HK-2 (cell line): ENCODE data around the gene UPK2.

ENCODE experiments used
- DNase-seq: peaks from one replicate; pipeline ENCODE4 v3.0.0-alpha.2; 2018; ENCODE audit not compliant: unreplicated experiment

UPK2 gene

DNA sequence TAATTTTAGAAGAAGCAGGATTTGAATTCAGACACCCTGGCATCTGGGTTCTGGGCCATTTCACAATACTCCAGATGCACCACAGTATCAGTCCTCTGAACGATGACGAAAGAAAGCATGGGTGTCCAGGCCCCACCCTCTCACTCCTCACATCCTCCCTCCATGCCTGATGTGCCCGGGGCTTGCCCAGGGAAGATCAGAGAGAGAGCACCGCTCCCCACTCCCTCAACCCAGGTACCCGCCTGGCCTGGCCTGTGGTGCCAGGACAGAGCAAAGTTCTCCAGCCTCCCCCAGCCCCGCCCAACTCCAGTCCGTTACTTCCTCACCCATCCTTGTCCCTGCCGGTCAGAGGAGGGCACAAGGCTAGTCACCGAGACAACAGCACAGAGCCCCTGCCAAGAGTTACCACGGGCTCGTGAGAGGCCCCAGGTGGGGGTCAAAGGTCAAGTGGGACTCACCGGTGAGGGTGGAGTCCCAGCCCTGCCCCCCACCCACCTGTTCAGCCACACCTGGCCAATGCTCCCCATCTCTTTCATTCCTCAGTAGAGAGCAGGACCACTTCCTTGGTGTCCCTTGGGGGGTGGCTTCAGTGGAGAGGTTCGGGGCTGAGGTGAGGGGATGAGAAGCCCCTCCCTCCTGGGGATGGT, 38.5 kb upstream of the UPK2 start:
- DNase-seq = peak; percentile 38

DNA sequence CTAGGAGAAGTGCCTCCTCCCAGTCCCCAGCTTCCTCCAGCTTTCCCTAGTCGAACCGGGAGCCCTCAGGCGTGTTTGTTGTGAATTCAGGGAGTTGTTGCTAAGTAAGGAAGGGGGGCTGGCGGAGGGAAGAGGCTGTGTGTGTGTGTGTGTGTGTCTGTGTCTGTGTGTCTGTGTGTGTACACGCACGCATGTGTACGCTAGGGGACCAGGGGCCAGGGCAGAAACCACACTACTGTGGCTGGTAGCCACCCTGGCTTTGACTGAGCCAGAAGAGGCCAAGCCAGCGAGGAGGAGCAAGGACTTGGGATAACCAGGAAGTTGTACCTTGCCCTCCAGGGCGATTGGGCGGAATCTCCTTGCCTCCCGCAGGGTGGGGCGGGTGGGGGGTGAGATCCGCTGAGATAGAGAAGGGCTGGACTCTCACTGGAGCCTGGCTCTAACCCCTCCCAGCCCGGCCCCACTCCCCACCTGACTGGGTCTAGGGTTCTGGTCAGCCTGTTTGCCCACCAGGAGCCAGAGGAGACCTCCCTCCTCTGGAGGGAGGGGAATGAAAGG, 37.9 kb upstream of the UPK2 start:
- peak; percentile 86 for DNase-seq

- peak; percentile 71 for DNase-seq
Measured at GRCh38 chr11:118918686-118919280, 37.3 kb upstream of the UPK2 start.

DNA sequence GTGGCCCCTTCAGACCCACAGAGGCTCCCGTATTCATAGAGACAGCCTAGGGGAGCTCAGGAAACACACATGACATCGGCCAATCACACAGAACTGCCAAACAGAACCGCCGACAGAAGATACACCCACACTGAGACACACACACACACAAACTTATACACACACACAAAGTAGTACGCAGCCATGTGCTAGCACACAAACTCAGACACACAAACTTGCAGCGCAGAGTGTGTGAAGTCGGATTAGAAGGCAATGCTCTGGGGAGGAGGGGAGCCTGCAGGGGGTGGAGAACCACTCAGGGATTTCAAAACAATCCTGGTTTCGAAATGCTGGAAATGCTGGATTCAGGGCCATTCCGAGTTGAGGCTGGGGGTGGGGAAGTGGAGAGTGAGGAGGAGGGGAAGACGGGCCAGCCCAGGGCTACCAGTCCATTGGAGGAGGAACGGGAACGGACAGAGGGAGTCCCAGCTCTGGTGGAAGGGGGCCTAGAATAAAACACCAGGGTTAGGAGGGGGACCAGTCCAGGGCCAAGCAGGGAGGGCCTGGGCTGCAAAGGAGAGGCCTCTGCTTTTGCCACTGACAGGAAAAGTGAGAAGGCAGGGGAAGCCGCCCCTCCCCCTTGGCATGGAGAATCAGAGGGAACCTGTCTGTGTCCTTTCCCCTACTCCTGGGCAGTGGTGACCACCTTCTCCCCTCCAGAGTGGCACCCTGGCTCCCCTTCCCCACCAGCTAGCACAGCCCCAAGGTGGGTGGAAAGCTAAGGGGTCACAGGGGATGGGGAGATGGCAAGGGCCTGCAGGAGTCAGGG, 34.8 kb upstream of the UPK2 start:
- DNase-seq = peak; percentile 35

DNA sequence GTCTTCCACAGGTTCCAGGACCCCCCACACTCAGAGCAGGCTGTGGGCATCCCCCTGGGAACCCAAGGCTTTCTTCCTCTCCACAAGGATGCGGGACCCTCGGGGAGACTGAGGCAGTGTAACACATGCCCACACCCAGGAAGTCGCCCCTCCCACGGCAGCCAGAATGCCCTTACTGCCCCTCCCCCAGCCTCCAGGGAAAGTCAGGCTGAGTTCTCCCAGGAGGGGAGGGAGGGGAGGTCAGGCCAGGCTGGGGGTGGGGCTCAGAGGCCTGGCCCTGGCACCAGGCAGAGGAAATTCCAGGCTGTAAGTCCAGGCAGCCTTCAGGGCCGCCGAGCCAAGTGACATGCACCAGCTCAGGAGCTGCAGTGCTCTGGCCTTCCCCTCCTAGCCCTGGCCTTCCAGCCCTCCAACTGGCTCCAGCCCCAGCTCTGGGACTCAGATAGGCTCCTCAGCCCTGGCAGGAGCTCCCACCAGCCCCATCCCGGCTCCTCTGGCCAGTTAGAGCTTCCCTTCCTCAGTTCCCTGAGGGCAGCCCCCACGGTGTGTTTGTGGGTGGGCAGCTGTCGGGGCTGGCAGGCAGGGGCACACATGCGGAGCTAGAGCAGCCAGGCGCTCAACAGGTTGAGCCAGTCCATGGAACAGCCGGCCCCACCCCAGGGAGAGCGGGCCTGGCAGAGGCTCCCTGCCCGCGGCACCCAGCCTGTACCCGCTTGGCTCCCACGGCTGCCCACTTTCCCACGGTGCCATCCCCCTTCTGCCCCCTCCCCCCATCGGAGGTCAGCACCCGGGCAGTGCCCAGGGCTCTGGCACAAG, 34.0 kb upstream of the UPK2 start:
- DNase-seq = peak; percentile 71

GRCh38 chr11:118922745-118923627, 33.1 kb upstream of the UPK2 start:
- no peak for DNase-seq

GRCh38 chr11:118923721-118924587, 32.1 kb upstream of the UPK2 start:
- peak; percentile 30 for DNase-seq

- DNase-seq = peak; percentile 48
Measured at GRCh38 chr11:118924591-118925585, 31.2 kb upstream of the UPK2 start.

GRCh38 chr11:118927554-118928100, 28.5 kb upstream of the UPK2 start:
- DNase-seq = no peak

GRCh38 chr11:118928101-118928869, 27.8 kb upstream of the UPK2 start:
- DNase-seq = peak; percentile 85

DNA sequence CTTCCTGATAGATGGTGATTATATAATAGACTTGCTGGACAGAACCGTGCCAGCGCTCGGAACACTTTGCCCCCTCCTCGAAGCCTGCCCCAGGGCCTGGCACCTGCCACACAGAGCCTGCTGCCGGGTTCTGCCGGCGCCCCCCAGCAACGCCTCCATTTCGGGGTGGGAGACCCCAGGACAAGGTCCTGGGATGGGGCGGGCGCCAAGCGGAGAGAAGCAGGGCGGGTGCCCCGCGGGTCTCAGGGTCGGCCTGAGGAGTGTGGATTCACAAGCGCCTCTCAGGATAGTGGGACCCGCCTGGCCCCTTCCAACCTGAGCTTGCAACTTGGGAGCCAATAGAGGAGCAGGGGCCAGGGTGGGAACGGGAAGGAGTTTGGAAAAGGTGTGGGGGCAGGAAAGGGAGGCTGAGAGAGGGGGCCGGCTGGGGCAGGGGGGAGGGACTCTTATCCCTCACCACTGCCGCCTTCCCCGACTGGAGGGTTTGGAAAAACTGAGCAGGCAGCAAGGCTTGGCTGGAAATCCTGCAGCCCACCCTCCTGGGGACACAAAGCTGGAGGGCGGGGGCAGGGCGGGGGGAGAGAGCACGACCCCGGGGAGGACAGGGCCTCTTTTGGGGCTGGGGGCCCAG, 27.1 kb upstream of the UPK2 start:
- peak; percentile 57 for DNase-seq

DNA sequence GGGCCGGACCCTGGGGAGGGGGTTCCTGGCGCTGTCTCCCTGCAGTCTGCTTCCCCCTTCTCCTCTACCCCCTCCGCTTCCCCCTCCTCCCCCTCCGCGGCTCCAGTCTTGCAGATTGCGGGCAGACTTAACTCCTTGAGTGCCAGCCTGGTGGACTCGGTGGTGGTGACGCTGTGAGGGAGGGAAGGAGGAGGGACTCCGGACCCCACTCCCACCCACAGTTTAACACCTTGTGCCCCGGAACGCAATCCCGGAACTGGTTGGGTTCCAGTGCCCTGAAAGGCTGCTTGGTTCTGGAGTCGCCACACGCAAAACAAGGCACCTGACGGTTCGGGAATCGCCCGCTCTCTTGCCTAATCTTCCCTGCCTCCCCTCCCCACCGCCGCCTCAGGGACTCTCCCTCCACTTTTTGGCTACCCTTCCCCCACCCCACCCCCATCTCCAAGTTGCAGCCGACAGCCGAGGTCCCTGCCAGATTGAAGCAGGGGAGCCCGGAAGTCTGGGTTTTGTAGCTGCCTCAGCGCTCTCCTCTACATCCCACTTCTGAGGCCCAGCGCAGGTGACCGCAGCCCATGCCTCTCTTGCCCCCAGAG, 26.5 kb upstream of the UPK2 start:
- DNase-seq = peak; percentile 75

DNA sequence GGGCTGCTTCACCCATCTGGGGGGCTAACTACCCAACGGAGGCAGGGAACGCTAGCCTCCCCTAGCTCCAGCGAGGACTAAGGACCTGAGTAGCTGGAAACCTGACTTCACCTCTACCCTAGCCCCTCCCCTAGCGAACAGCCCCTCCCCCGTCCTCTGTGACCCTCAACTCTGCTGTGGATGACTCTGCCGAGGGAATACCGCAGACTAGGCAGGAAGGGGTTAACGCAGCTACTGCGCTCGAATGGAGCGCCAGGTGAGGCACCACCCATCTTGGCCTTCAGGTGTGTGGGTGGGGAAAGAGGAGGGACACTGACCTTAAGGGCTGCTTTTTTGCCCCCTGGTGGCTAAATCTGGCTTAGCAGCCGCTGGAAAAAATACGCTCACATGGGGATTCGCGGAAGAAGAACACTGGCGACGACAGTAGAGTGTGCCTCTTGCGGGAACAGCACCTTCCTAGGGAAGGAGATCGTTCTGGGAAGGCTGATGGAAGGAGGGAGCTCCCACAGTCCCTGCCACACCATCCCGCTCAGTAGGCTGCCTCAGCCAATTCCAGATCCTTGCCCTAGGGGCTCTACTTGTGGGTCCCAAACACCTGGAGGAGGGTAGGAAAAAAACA, 25.9 kb upstream of the UPK2 start:
- DNase-seq = peak; percentile 80

DNA sequence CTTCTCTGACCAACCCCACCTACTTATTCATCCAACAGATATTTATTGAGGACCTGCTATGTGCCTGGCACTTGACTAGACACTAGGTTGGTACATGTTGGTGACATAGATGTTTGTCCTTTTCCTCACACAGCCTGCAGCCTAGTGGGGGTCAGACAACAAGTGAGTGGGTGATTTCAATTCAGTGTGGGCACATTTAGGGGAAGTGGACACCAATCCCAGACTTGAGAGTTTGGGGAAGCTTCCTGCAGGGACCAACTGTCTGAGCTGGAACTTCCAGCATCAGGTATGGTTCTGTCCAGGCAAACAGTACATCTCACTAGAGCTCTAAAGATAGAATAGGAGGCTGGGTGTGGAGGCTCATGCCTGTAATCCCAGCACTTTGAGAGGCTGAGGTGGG, 24.5 kb upstream of the UPK2 start:
- no peak for DNase-seq

- DNase-seq = no peak
Measured at GRCh38 chr11:118933486-118933885, 22.6 kb upstream of the UPK2 start.

- DNase-seq = no peak
Measured at GRCh38 chr11:118935376-118935775, 20.7 kb upstream of the UPK2 start.
